RWPE2 (cell line): Measurements from ENCODE around the gene ABITRAM.
A peak's percentile ranks its signal among the peaks of the same experiment; 100 is the strongest.

Experiments used
- ATAC-seq: fragments of 200-7000 bp; cut with Tn5 transposase; 3 replicates; pipeline ENCODE4 v1.9.1; 2021; ENCODE audit warnings: low read depth
- DNase-seq: peaks from one replicate; pipeline ENCODE4 v3.0.0-alpha.2; 2020; ENCODE audit warnings: low spot score
- H3K27ac ChIP-seq: fragments of 450-650 bp; 2 replicates; pipeline ENCODE4 v1.5.1; 2017; ENCODE audit warnings: mild to moderate bottlenecking; ENCODE audit not compliant: poor library complexity, severe bottlenecking
- H3K27me3 ChIP-seq: fragments of 250-450 bp; sonication (Bioruptor Pico); 2 replicates; pipeline ENCODE4 v1.5.1; 2021; ENCODE audit warnings: mild to moderate bottlenecking, moderate library complexity; ENCODE audit not compliant: insufficient read depth, poor library complexity, severe bottlenecking
- H3K36me3 ChIP-seq: fragments of 250-450 bp; sonication (Bioruptor Pico); 2 replicates; pipeline ENCODE4 v1.5.1; 2020; ENCODE audit warnings: low read depth, mild to moderate bottlenecking, moderate library complexity
- H3K4me1 ChIP-seq: fragments of 250-450 bp; sonication (Bioruptor Pico); 2 replicates; pipeline ENCODE4 v1.5.1; 2021; ENCODE audit warnings: mild to moderate bottlenecking, moderate library complexity; ENCODE audit not compliant: insufficient read depth, poor library complexity, severe bottlenecking
- H3K4me3 ChIP-seq: fragments of 250-450 bp; sonication (Bioruptor Pico); 2 replicates; pipeline ENCODE4 v1.5.1; 2021; ENCODE audit warnings: mild to moderate bottlenecking, moderate library complexity; ENCODE audit not compliant: severe bottlenecking
- H3K9me3 ChIP-seq: fragments of 250-450 bp; sonication (Bioruptor Pico); 2 replicates; pipeline ENCODE4 v1.5.1; 2021; ENCODE audit warnings: mild to moderate bottlenecking, moderate library complexity; ENCODE audit not compliant: severe bottlenecking
- CTCF ChIP-seq: fragments of 450-650 bp; IDR thresholded peaks from one replicate; pipeline ENCODE4 v1.5.1; 2017; ENCODE audit warnings: mild to moderate bottlenecking, moderate library complexity; ENCODE audit not compliant: poor library complexity, severe bottlenecking

The ABITRAM gene

GRCh38 chr9:108950168-108950567, 16.0 kb downstream of the ABITRAM start:
- Histone ChIP-seq H3K4me1 (no peaks in the 10 kb centered on the region), H3K27me3 (no peaks in the 10 kb centered on the region), H3K27ac (no peak overlapping the region), H3K36me3 (peaks cover 56% of the 10 kb centered on the region), H3K9me3 (no peaks in the 10 kb centered on the region), H3K4me3 (no peak overlapping the region)
- DNase-seq: no peak
- no peak for ATAC-seq
- no peak for TF ChIP-seq CTCF

- no peaks in the 10 kb centered on the region for H3K9me3 ChIP-seq
- no peaks in the 10 kb centered on the region for H3K27me3 ChIP-seq
- H3K27ac ChIP-seq: no peak overlapping the region
- H3K4me1 ChIP-seq: no peaks in the 10 kb centered on the region
- TF ChIP-seq CTCF: no peak
- 0 out of 3 replicates have a peak, but pooled peaks have one; percentile 45 for ATAC-seq
- H3K36me3 ChIP-seq: peaks cover 70% of the 10 kb centered on the region
- DNase-seq: no peak
- H3K4me3 ChIP-seq: no peak overlapping the region
Measured at GRCh38 chr9:108951578-108951977, 17.4 kb downstream of the ABITRAM start.

GRCh38 chr9:108953983-108954574, 19.9 kb downstream of the ABITRAM start:
- DNase-seq: no peak
- H3K4me1 ChIP-seq: no peaks in the 10 kb centered on the region
- no peaks in the 10 kb centered on the region for H3K27me3 ChIP-seq
- peaks cover 59% of the 10 kb centered on the region for H3K36me3 ChIP-seq
- TF ChIP-seq CTCF: peak; percentile 82
- H3K9me3 ChIP-seq: no peaks in the 10 kb centered on the region
- peak; percentile 35; the same call in 1 of the 3 replicates for ATAC-seq
- H3K27ac ChIP-seq: no peak overlapping the region
- no peak overlapping the region for H3K4me3 ChIP-seq

- Histone ChIP-seq H3K4me3 (no peak overlapping the region), H3K27me3 (no peaks in the 10 kb centered on the region), H3K36me3 (peaks cover 48% of the 10 kb centered on the region), H3K27ac (no peak overlapping the region), H3K9me3 (no peaks in the 10 kb centered on the region), H3K4me1 (no peaks in the 10 kb centered on the region)
- DNase-seq: no peak
- no peak for ATAC-seq
- TF ChIP-seq CTCF: no peak
Measured at GRCh38 chr9:108956022-108956630, 21.9 kb downstream of the ABITRAM start.

GRCh38 chr9:108956631-108957026, 22.4 kb downstream of the ABITRAM start:
- Histone ChIP-seq H3K27ac (no peak overlapping the region), H3K36me3 (peaks cover 48% of the 10 kb centered on the region), H3K9me3 (no peaks in the 10 kb centered on the region), H3K4me1 (no peaks in the 10 kb centered on the region), H3K27me3 (no peaks in the 10 kb centered on the region), H3K4me3 (no peak overlapping the region)
- TF ChIP-seq CTCF: no peak
- DNase-seq (no peak), ATAC-seq (no peak)
